HCT116 (cell line): ENCODE data around the gene DAPK1.

Experiments
- CTCF ChIP-seq, 3 experiments: fragments of 200-600 bp in 1 of 3; sonication (generic) in 1 of 3; IDR thresholded peaks in 2 of 3; conservative IDR thresholded peaks in 1 of 3; 2 replicates each; pipeline ENCODE4 v1.5.1; 2012 to 2017; ENCODE audit warnings: low read depth in 2 of 3, low read length in 2 of 3, antibody characterized with exemption in 1 of 3, borderline replicate concordance in 1 of 3, control low read depth in 1 of 3, mild to moderate bottlenecking in 1 of 3, mixed read lengths in 1 of 3, mixed run types in 1 of 3, moderate library complexity in 1 of 3; ENCODE audit not compliant: insufficient read depth in 1 of 3
- TCF7L2 ChIP-seq: IDR thresholded peaks from 2 replicates; pipeline ENCODE4 v1.7.0; 2011; ENCODE audit warnings: borderline replicate concordance, inconsistent platforms; ENCODE audit not compliant: insufficient read depth, insufficient read length; ENCODE audit errors: extremely low read depth
- ZBTB33 ChIP-seq: IDR thresholded peaks from 2 replicates; pipeline ENCODE4 v1.6.1; 2011; ENCODE audit warnings: mild to moderate bottlenecking, low read length, moderate library complexity; ENCODE audit not compliant: insufficient replicate concordance; ENCODE audit errors: extremely low read depth

- TF ChIP-seq CTCF (IDR thresholded peaks at IDR 0.05 in 2 of 3, conservative IDR thresholded peaks at IDR 0.05 in 1 of 3; ENCODE audit: borderline replicate concordance in 1 of 3, insufficient read depth in 1 of 3, low read depth in 2 of 3, low read length in 2 of 3), result no peak
- TF ChIP-seq TCF7L2, result no peak
- TF ChIP-seq ZBTB33, result no peak
Measured at GRCh38 chr9:87707805-87708506, 210.3 kb downstream of the DAPK1 start.
